Endothelial cell of umbilical vein (primary cell): ENCODE data around the gene CSK. TPM values are rescaled to one million over a fixed set of nuclear protein-coding genes. Genes with fewer than 3 reads are reported as not detected.

Experiments
- BruUV-seq: library from RNA; stranded (reverse); fragments of 400-500 nt; replicated peaks from 2 replicates; lab custom pipeline; 2021; lab: Mats Ljungman, UMichigan
- CTCF ChIA-PET: fragments of 300-600, 350-600 bp; sonication (Branson Sonifier 250); formaldehyde crosslinking; loops from one replicate; lab custom pipeline; 2021; ENCODE audit warnings: antibody characterized with exemption, inconsistent platforms; lab: Charles Lee
- POLR2A ChIA-PET: fragments of 300-600, 350-600 bp; sonication (Branson Sonifier 250); formaldehyde crosslinking; loops from one replicate; lab custom pipeline; 2021; ENCODE audit warnings: antibody characterized with exemption, inconsistent platforms; lab: Charles Lee
- DNase-seq: peaks from one replicate; pipeline ENCODE4 v3.0.0-alpha.2; 2011; ENCODE audit warnings: low read depth, low spot score
- FAIRE-seq: peaks from 2 replicates; lab custom pipeline; 2011; peaks lifted over from hg19 to GRCh38; lab: Jason Lieb, UNC
- H2AFZ ChIP-seq: 2 replicates; pipeline ENCODE4 v1.6.0; 2012; ENCODE audit warnings: low read depth, low read length, control low read depth, inconsistent platforms
- H3K27ac ChIP-seq: 2 replicates; pipeline ENCODE4 v1.5.1; 2011; ENCODE audit warnings: low read depth, mild to moderate bottlenecking, control low read depth, low read length, moderate library complexity; ENCODE audit not compliant: insufficient read depth
- H3K27me3 ChIP-seq, 2 experiments: 2 replicates each; pipeline versions ENCODE4 v1.6.0 to v1.6.1; 2011; ENCODE audit warnings: low read length in 2 of 2, mixed read lengths in 1 of 2; ENCODE audit not compliant: control insufficient read depth in 2 of 2, insufficient read depth in 2 of 2
- H3K36me3 ChIP-seq, 2 experiments: 2 replicates in 1 of 2; 3 replicates in 1 of 2; pipeline ENCODE4 v1.5.1; 2011; ENCODE audit warnings: low read length in 2 of 2, mild to moderate bottlenecking in 1 of 2, moderate library complexity in 1 of 2; ENCODE audit not compliant: control insufficient read depth in 2 of 2, insufficient read depth in 2 of 2; ENCODE audit errors: extremely low read depth in 1 of 2
- H3K4me1 ChIP-seq: 3 replicates; pipeline ENCODE4 v1.5.1; 2011; ENCODE audit warnings: mild to moderate bottlenecking, low read length; ENCODE audit not compliant: control insufficient read depth, insufficient read depth; ENCODE audit errors: extremely low read depth
- H3K4me2 ChIP-seq: 2 replicates; pipeline ENCODE4 v1.6.1; 2011; ENCODE audit warnings: low read length, control low read depth, mixed read lengths; ENCODE audit not compliant: insufficient read depth
- H3K4me3 ChIP-seq, 3 experiments: fragments of 200-600 bp in 1 of 3; sonication (generic), shearing (Covaris generic) in 1 of 3; replicated peaks in 1 of 3; 2 replicates each; pipeline ENCODE4 v1.5.1; 2011 to 2016; ENCODE audit warnings: control low read depth in 3 of 3, low read length in 3 of 3, mild to moderate bottlenecking in 2 of 3, inconsistent platforms in 1 of 3, low read depth in 1 of 3, moderate library complexity in 1 of 3; ENCODE audit not compliant: insufficient read depth in 1 of 3
- H3K79me2 ChIP-seq: 2 replicates; pipeline ENCODE4 v1.6.0; 2012; ENCODE audit warnings: low read length, inconsistent platforms; ENCODE audit not compliant: control insufficient read depth, insufficient read depth
- H3K9ac ChIP-seq: replicated peaks from 2 replicates; pipeline ENCODE3; 2011; ENCODE audit warnings: low read length, control low read depth; ENCODE audit not compliant: insufficient read depth; ENCODE audit errors: extremely low read depth
- H3K9me1 ChIP-seq: replicated peaks from 3 replicates; pipeline ENCODE4 v1.6.0; 2011; ENCODE audit warnings: mild to moderate bottlenecking, low read length; ENCODE audit not compliant: control insufficient read depth, insufficient read depth; ENCODE audit errors: extremely low read depth
- H3K9me3 ChIP-seq: replicated peaks from 2 replicates; pipeline ENCODE4 v1.5.1; 2012; ENCODE audit warnings: low read length, inconsistent platforms; ENCODE audit not compliant: control insufficient read depth, insufficient read depth
- H4K20me1 ChIP-seq: replicated peaks from 2 replicates; pipeline ENCODE3; 2011; ENCODE audit warnings: mild to moderate bottlenecking, low read length; ENCODE audit not compliant: control insufficient read depth, insufficient read depth; ENCODE audit errors: extremely low read depth
- CTCF ChIP-seq, 2 donors: IDR thresholded peaks; 1 replicate in 1 of 2; 2 replicates in 1 of 2; pipeline ENCODE4 v1.5.1; 2011; ENCODE audit warnings: low read length in 2 of 2, mild to moderate bottlenecking in 2 of 2, moderate library complexity in 2 of 2, control low read depth in 1 of 2, inconsistent platforms in 1 of 2, low read depth in 1 of 2; ENCODE audit not compliant: insufficient read depth in 1 of 2; ENCODE audit errors: extremely low read depth in 1 of 2
- EZH2 ChIP-seq: IDR thresholded peaks from 2 replicates; pipeline ENCODE4 v1.6.1; 2012; ENCODE audit warnings: borderline replicate concordance, low read depth, mild to moderate bottlenecking, moderate library complexity, low read length, inconsistent platforms; ENCODE audit not compliant: severe bottlenecking
- FOS ChIP-seq: IDR thresholded peaks from 2 replicates; pipeline ENCODE4 v1.6.1; 2011; ENCODE audit warnings: mild to moderate bottlenecking, low read length, moderate library complexity, borderline replicate concordance; ENCODE audit not compliant: insufficient read depth
- GATA2 ChIP-seq: IDR thresholded peaks from 2 replicates; pipeline ENCODE4 v1.7.0; 2011; ENCODE audit warnings: low read depth, mild to moderate bottlenecking, moderate library complexity, mixed read lengths, low read length; ENCODE audit not compliant: insufficient read length, insufficient read depth
- JUN ChIP-seq: IDR thresholded peaks from 2 replicates; pipeline ENCODE4 v1.6.1; 2011; ENCODE audit warnings: borderline replicate concordance, low read depth; ENCODE audit not compliant: insufficient read length, insufficient read depth
- MAX ChIP-seq: IDR thresholded peaks from 2 replicates; pipeline ENCODE4 v1.6.1; 2011; ENCODE audit not compliant: insufficient read depth, insufficient read length
- MYC ChIP-seq: IDR thresholded peaks from one replicate; pipeline ENCODE4 v1.6.1; 2011; ENCODE audit warnings: mild to moderate bottlenecking, low read depth, low read length
- POLR2A ChIP-seq: IDR thresholded peaks from 2 replicates; pipeline ENCODE4 v1.6.1; 2012; ENCODE audit warnings: low read depth, mild to moderate bottlenecking, control low read depth, low read length
- POLR2AphosphoS5 ChIP-seq: IDR thresholded peaks from 2 replicates; pipeline ENCODE4 v1.6.1; 2012; ENCODE audit warnings: low read depth, mild to moderate bottlenecking, control low read depth, low read length, moderate library complexity; ENCODE audit not compliant: insufficient read depth
- dilution Hi-C: fragments of 300-500 bp; cut with MboI; formaldehyde crosslinking; loops from one replicate; pipeline ENCODE4 v1.15.0; 2019; ENCODE audit warnings: low sequenced_read_pairs; ENCODE audit not compliant: extremely low pct_ligation_motif_present
- intact Hi-C: fragments of 100-400 bp; cut with micrococcal nuclease; formaldehyde crosslinking; loops from one replicate; pipeline ENCODE4 v1.10.0; 2022
- polyA plus RNA-seq, 4 experiments: library from polyadenylated mRNA; depleted of rRNA in 3 of 4; stranded (reverse) in 3 of 4; unstranded in 1 of 4; fragments of >200 nt; gene quantifications; 2 replicates each; pipeline versions ENCODE4 v1.2.1 to v1.2.3, GENCODE V29; 2011 to 2012; ENCODE audit warnings: missing spikeins in 1 of 4
- total RNA-seq: library from RNA; stranded (reverse); gene quantifications from 2 replicates; pipeline ENCODE4 v1.2.3, GENCODE V29; 2021

The CSK gene
- total and polyA plus RNA-seq, 2 donors (not counting 3 experiments of a cell fraction or from before 2014, with no cell fraction given) = 41.2 to 104 TPM

GRCh38 chr15:74769463-74770025 is 12.3 kb upstream of the CSK start:
- no peak for FAIRE-seq
- Histone ChIP-seq H3K79me2 (no peaks in the 10 kb centered on the region), H3K4me3 (no peak overlapping the region), H3K4me1 (peaks cover 2% of the 10 kb centered on the region), H3K9me3 (no peaks in the 10 kb centered on the region), H2AFZ (no peak overlapping the region), H3K9ac (no peak overlapping the region), H3K9me1 (no peaks in the 10 kb centered on the region), H3K36me3 (no peaks in the 10 kb centered on the region), H3K27me3 (peaks cover 0 to 2% of the 10 kb centered on the region in 2 experiments), H3K27ac (no peak overlapping the region), H4K20me1 (no peaks in the 10 kb centered on the region), H3K4me2 (no peak overlapping the region)
- ChIA-PET CTCF (interaction anchor here (0.6 to 6.8 kb wide), 60 partner anchors 7 to 402 kb away, joined by 3 to 696 read pairs (median 6); partner anchors contain the start of genes CLK3, CSK, CYP11A1 and CYP1A1), POLR2A (no interaction called here)
- BruUV-seq = no TSS peak
- dilution Hi-C loops (loop anchor here (25.0 kb wide), 1 partner anchor 132 kb away; no protein-coding TSS in a partner anchor), intact Hi-C loops (loop anchor here (2.0 to 10.0 kb wide), 3 partner anchors 73 to 435 kb away; partner anchors contain the start of genes ARID3B, C15orf39 and EDC3)
- DNase-seq = no peak
- TF ChIP-seq GATA2 = no peak
- TF ChIP-seq JUN = no peak
- no peak for TF ChIP-seq POLR2AphosphoS5
- TF ChIP-seq POLR2A = no peak
- TF ChIP-seq EZH2 = no peak
- TF ChIP-seq FOS = no peak
- no peak for TF ChIP-seq CTCF (IDR thresholded peaks at IDR 0.05; ENCODE audit: extremely low read depth in 1 of 2, insufficient read depth in 1 of 2, low read depth in 1 of 2, low read length in 2 of 2)
- no peak for TF ChIP-seq MYC
- no peak for TF ChIP-seq MAX
